Embryonic facial prominence (tissue), 1 donor: ENCODE results near the gene ZNF451.
"Not testable (repeated sequence)": the region's sequence is repeated elsewhere in the genome, so short reads cannot be mapped to it uniquely, and the experiment has no call there.

Experiments
- DNase-seq: peaks from one replicate; pipeline ENCODE4 v3.0.0-alpha.2; 2016; ENCODE audit errors: extremely low spot score

ZNF451 gene

GRCh38 chr6:57090458-57091067 lies 575 bp downstream of the ZNF451 start:
- DNase-seq = not testable (repeated sequence)

GRCh38 chr6:57091375-57091774 lies 1.4 kb downstream of the ZNF451 start:
- not testable (repeated sequence) for DNase-seq

- no peak for DNase-seq
These were observed 4.7 kb downstream of the ZNF451 start for GRCh38 chr6:57094689-57095088.

- no peak for DNase-seq
These were observed 7.6 kb downstream of the ZNF451 start for GRCh38 chr6:57097596-57097995.

GRCh38 chr6:57102976-57103375 lies 13.0 kb downstream of the ZNF451 start:
- no peak for DNase-seq

GRCh38 chr6:57104336-57104735 lies 14.3 kb downstream of the ZNF451 start:
- DNase-seq = no peak

GRCh38 chr6:57106990-57107389 lies 17.0 kb downstream of the ZNF451 start:
- no peak for DNase-seq

GRCh38 chr6:57108691-57109090 lies 18.7 kb downstream of the ZNF451 start:
- DNase-seq = no peak

GRCh38 chr6:57109880-57110279 lies 19.9 kb downstream of the ZNF451 start:
- DNase-seq = no peak

GRCh38 chr6:57113105-57113504 lies 23.1 kb downstream of the ZNF451 start:
- no peak for DNase-seq

- DNase-seq = no peak
These were observed 26.8 kb downstream of the ZNF451 start for GRCh38 chr6:57116776-57117175.

- DNase-seq = no peak
These were observed 27.8 kb downstream of the ZNF451 start for GRCh38 chr6:57117796-57118195.

GRCh38 chr6:57123111-57123510 lies 33.1 kb downstream of the ZNF451 start:
- DNase-seq = no peak

- DNase-seq = no peak
These were observed 37.8 kb downstream of the ZNF451 start for GRCh38 chr6:57127763-57128162.

GRCh38 chr6:57130661-57131177 lies 40.7 kb downstream of the ZNF451 start:
- DNase-seq = no peak

GRCh38 chr6:57134954-57135353 lies 45.0 kb downstream of the ZNF451 start:
- no peak for DNase-seq

- DNase-seq = no peak
These were observed 45.9 kb downstream of the ZNF451 start for GRCh38 chr6:57135885-57136284.

- DNase-seq = no peak
These were observed 47.4 kb downstream of the ZNF451 start for GRCh38 chr6:57137350-57137749.

GRCh38 chr6:57138026-57138425 lies 48.0 kb downstream of the ZNF451 start:
- no peak for DNase-seq

- no peak for DNase-seq
These were observed 51.6 kb downstream of the ZNF451 start for GRCh38 chr6:57141451-57142177.

GRCh38 chr6:57142178-57142525 lies 52.2 kb downstream of the ZNF451 start:
- no peak for DNase-seq

GRCh38 chr6:57143690-57144089 lies 53.7 kb downstream of the ZNF451 start:
- DNase-seq = no peak

GRCh38 chr6:57147401-57147800 lies 57.4 kb downstream of the ZNF451 start:
- DNase-seq = no peak
